RWPE1 (cell line): ENCODE results near the gene NLRP10.

Experiments
- CTCF ChIA-PET: fragments of 350-600 bp; sonication (Branson Sonifier 250); formaldehyde crosslinking; extraction: SDS; loops from one replicate; lab custom pipeline; 2021; lab: Yijun Ruan, JAX
- POLR2A ChIA-PET: fragments of 400-600 bp; formaldehyde crosslinking; extraction: SDS; loops from one replicate; lab custom pipeline; 2020; ENCODE audit warnings: antibody characterized with exemption; ENCODE audit not compliant: low non-redundant PET; lab: Yijun Ruan, JAX
- DNase-seq: peaks from one replicate; pipeline ENCODE4 v3.0.0; 2012; ENCODE audit warnings: low spot score
- H3K27ac ChIP-seq: fragments of 450-650 bp; 2 replicates; pipeline ENCODE4 v1.5.1; 2017
- TF ChIP-seq, protein P1 (sequence below): fragments of 450-650 bp; conservative IDR thresholded peaks from 2 replicates; pipeline ENCODE4 v1.5.1; 2017; ENCODE audit warnings: low read depth, mild to moderate bottlenecking

The NLRP10 gene

DNA sequence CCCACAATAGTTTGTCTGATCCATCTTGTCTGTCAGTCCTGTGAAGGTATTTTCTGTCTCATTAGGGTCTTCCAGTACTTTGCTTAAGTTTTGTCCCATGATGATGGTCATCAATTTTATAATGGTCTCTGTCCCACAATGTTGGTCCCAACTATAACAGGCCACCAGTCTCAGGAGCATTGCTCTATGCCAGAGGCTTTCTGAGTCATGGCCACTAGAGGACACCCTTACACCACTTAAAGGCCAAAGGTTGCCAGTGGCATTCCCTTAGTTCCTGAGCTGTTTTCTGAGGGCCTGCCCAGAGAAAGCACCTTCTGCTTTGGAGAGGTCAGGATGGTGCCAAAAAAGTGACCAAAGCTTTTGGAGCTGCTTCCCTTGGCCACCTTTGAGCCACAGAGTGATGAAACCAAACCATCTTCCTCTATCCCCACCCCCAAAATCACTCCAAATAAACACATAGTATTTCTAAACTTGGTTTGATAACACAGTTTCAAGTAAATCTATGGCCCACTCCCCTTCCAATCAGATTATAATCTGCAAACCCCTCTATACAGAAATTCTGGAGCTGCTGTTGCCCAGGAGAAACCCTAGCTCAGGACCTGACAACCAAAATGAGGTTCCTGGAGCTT is 41.2 kb upstream of the NLRP10 start:
- DNase-seq, result peak; percentile 63
- CTCF ChIA-PET, result interaction anchor here (0.6 to 2.2 kb wide), 20 partner anchors 8 to 560 kb away, joined by 3 to 63 read pairs (median 4); partner anchors contain the start of genes EIF3F and LMO1
- H3K27ac ChIP-seq, result no peak overlapping the region
- TF ChIP-seq, protein P1, sequence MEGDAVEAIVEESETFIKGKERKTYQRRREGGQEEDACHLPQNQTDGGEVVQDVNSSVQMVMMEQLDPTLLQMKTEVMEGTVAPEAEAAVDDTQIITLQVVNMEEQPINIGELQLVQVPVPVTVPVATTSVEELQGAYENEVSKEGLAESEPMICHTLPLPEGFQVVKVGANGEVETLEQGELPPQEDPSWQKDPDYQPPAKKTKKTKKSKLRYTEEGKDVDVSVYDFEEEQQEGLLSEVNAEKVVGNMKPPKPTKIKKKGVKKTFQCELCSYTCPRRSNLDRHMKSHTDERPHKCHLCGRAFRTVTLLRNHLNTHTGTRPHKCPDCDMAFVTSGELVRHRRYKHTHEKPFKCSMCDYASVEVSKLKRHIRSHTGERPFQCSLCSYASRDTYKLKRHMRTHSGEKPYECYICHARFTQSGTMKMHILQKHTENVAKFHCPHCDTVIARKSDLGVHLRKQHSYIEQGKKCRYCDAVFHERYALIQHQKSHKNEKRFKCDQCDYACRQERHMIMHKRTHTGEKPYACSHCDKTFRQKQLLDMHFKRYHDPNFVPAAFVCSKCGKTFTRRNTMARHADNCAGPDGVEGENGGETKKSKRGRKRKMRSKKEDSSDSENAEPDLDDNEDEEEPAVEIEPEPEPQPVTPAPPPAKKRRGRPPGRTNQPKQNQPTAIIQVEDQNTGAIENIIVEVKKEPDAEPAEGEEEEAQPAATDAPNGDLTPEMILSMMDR, result peak; percentile 84
- POLR2A ChIA-PET, result no interaction called here

DNA sequence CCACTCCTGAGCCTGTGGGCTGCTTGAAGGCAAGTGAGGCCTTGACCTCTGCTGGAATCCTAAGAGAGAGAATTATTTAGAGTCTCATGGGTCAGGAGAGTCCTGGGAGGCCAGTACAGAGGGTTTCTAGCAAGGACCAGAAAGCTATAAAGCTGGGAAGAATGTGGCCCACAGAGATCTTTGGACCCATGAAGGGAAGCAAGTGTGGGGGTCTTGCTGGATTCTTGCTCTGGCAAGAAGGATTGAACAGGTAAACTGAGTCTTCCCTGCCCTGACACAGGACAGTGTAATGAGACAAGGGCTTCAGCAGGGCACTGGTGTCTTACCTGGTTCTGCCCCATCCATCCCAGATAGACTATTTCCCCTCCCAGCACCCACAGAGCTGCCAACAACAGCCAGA is 40.3 kb upstream of the NLRP10 start:
- no peak overlapping the region for H3K27ac ChIP-seq
- no peak for DNase-seq
- TF ChIP-seq, protein P1, result no peak
- ChIA-PET CTCF (interaction anchor here (0.7 to 2.2 kb wide), 8 partner anchors 9 to 249 kb away, joined by 3 to 63 read pairs (median 6); no protein-coding TSS in a partner anchor), POLR2A (no interaction called here)

DNA sequence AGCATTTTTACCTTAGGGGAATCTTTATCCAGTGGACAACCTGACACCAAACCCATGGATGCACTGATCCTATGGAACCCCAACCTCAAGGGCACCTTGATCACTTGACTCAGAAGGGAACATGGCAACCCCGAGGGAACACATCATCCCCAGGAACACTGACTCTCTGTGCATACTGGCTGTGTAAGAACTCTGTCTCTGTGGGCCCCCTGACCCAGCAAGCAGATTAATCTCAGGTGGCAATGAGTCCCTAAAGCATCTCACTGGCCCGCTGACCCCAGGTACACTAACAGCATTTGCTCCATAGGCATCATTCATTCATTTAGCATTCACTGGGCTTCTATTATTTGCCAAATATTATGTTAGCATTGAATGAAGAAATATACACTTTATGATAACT is 38.8 kb upstream of the NLRP10 start:
- no peak for DNase-seq
- TF ChIP-seq, protein P1, result no peak
- POLR2A ChIA-PET, result interaction anchor here (0.6 kb wide), 1 partner anchor 42 kb away, joined by 6 read pairs; no protein-coding TSS in a partner anchor
- no peak overlapping the region for H3K27ac ChIP-seq
- CTCF ChIA-PET, result interaction anchor here (2.0 kb wide), 1 partner anchor 95 kb away, joined by 8 read pairs; no protein-coding TSS in a partner anchor

DNA sequence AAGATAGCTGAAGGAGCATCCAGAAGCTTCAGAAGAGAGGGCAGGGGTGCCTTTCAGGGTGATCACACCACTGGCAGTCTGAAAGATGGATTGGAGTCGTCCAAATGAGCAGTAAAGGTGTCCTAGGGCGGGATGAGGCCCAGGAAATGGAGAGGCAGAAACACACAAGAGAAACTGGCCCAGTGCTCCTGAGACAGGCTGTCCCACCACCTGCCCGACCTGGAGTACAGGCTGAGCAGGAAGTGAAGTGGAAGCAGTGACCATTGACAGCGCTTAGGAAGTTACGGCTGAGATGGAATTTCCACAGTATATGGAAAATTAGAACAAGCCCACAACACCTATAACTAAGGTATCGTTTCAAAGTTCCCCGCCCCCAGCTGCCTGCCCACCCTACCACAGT is 37.9 kb upstream of the NLRP10 start:
- ChIA-PET CTCF (interaction anchor here (0.6 to 2.0 kb wide), 2 partner anchors 7 to 96 kb away, joined by 3 to 8 read pairs; no protein-coding TSS in a partner anchor), POLR2A (interaction anchor here (0.6 kb wide), 1 partner anchor 41 kb away, joined by 6 read pairs; no protein-coding TSS in a partner anchor)
- H3K27ac ChIP-seq, result no peak overlapping the region
- DNase-seq, result no peak
- TF ChIP-seq, protein P1, result no peak

DNA sequence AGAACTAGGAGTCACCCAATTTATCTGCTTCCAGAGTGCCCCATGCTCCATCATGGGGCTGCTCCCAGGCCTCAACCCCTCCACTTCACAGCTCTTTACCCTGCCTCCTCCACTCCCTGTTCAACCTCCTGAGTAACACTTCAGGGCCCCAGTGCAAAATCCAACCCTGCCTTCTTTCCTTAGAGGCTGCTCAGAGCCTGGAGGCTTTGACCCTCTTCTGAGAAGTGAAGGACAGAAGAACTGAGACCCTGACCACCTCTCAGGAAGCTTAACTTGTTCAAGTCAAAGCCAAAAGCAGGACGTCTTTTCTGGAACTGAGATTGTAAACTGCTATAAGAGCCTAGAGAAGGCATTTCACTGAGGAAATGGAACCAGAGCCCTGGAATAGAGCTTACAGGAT is 37.4 kb upstream of the NLRP10 start:
- CTCF ChIA-PET, result interaction anchor here (0.6 to 2.0 kb wide), 3 partner anchors 8 to 1751 kb away, joined by 3 to 8 read pairs (median 4); no protein-coding TSS in a partner anchor

DNA sequence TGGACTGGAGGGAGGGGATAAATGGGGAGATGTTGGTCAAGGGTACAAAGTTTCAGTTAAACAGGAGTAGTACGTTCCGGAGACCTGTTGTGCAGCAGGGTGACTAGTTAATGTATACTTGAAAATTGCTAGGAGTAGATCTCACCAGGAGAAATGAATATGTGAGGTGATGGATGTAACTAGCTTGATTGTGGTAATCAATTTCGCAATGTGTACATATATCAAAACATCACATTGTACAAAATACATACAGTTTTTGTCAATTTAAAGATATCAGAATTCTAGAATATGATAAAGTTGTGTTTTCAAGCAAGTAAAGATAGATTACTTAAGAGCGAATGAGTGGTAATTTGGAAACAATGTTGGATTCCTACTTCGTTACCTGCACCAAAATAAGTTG is 35.1 kb upstream of the NLRP10 start:
- ChIA-PET CTCF (no interaction called here), POLR2A (no interaction called here)
- no peak overlapping the region for H3K27ac ChIP-seq
- TF ChIP-seq, protein P1, result no peak
- DNase-seq, result no peak

More for the DNA sequence above, 37.4 kb upstream of the NLRP10 start:
- no peak overlapping the region for H3K27ac ChIP-seq
- POLR2A ChIA-PET, result no interaction called here
- TF ChIP-seq, protein P1, result no peak
- no peak for DNase-seq
